ENCODE results near the gene S100A7A.

The S100A7A gene

GRCh38 chr1:153415850-153416570 lies at the start of gene S100A7A:
TSS of gene S100A7A (plus strand) at chr1:153416520. CDS start at chr1:153418083, 1,563 bp downstream.
- DNase-seq (ENCODE audit: low read depth): no peak

GRCh38 chr1:153367090-153367489 lies 49.2 kb upstream of the S100A7A start:
- no peak for DNase-seq (ENCODE audit: low read depth)

GRCh38 chr1:153368495-153368894 lies 47.8 kb upstream of the S100A7A start:
- DNase-seq (ENCODE audit: low read depth): no peak

- no peak for DNase-seq (ENCODE audit: low read depth)
Observed at GRCh38 chr1:153370146-153370545, 46.2 kb upstream of the S100A7A start.

GRCh38 chr1:153371231-153371630 lies 45.1 kb upstream of the S100A7A start:
- no peak for DNase-seq (ENCODE audit: low read depth)

GRCh38 chr1:153372571-153372970 lies 43.7 kb upstream of the S100A7A start:
- DNase-seq (ENCODE audit: low read depth): no peak

GRCh38 chr1:153374071-153374470 lies 42.2 kb upstream of the S100A7A start:
- DNase-seq (ENCODE audit: low read depth): no peak

GRCh38 chr1:153375511-153375910 lies 40.8 kb upstream of the S100A7A start, which contains the start of gene S100A12:
TSS of gene S100A12 (minus strand) at chr1:153375621. CDS start at chr1:153374592, 1,029 bp downstream.
- DNase-seq (ENCODE audit: low read depth): no peak

- no peak for DNase-seq (ENCODE audit: low read depth)
Observed at GRCh38 chr1:153379591-153379990, 36.7 kb upstream of the S100A7A start.

GRCh38 chr1:153380711-153381110 lies 35.6 kb upstream of the S100A7A start:
- no peak for DNase-seq (ENCODE audit: low read depth)

- DNase-seq (ENCODE audit: low read depth): no peak
Observed at GRCh38 chr1:153384958-153385580, 31.3 kb upstream of the S100A7A start.

GRCh38 chr1:153386500-153386901 lies 29.8 kb upstream of the S100A7A start:
- DNase-seq (ENCODE audit: low read depth): no peak

GRCh38 chr1:153387001-153387400 lies 29.3 kb upstream of the S100A7A start:
- no peak for DNase-seq (ENCODE audit: low read depth)

GRCh38 chr1:153387785-153388184 lies 28.5 kb upstream of the S100A7A start:
- no peak for DNase-seq (ENCODE audit: low read depth)

GRCh38 chr1:153389401-153389800 lies 26.9 kb upstream of the S100A7A start:
- DNase-seq (ENCODE audit: low read depth): no peak

- no peak for DNase-seq (ENCODE audit: low read depth)
Observed at GRCh38 chr1:153389973-153390879, 26.1 kb upstream of the S100A7A start.

- DNase-seq (ENCODE audit: low read depth): no peak
Observed at GRCh38 chr1:153390938-153391710, 25.2 kb upstream of the S100A7A start, which contains the start of gene S100A8. TSS of gene S100A8 (minus strand) at chr1:153391073. CDS start at chr1:153390535, 538 bp downstream.

- no peak for DNase-seq (ENCODE audit: low read depth)
Observed at GRCh38 chr1:153392258-153392657, 24.1 kb upstream of the S100A7A start.

GRCh38 chr1:153392822-153393221 lies 23.5 kb upstream of the S100A7A start:
- no peak for DNase-seq (ENCODE audit: low read depth)

GRCh38 chr1:153393926-153394325 lies 22.4 kb upstream of the S100A7A start:
- DNase-seq (ENCODE audit: low read depth): no peak

GRCh38 chr1:153394391-153394790 lies 21.9 kb upstream of the S100A7A start:
- no peak for DNase-seq (ENCODE audit: low read depth)

Data from stimulated activated CD8-positive, alpha-beta memory T cell treated with anti-CD3 and anti-CD28 coated beads, Interleukin-7, amount 100 ng/mL, for 24 hours (primary cell).